Neural cell (in vitro differentiated cells): ENCODE measurements around the gene TMEM59L.

ENCODE experiments used
- CTCF ChIP-seq: fragments of 450-650 bp; IDR thresholded peaks from 2 replicates; pipeline ENCODE4 v1.5.1; 2014; ENCODE audit warnings: antibody characterized with exemption, mild to moderate bottlenecking, moderate library complexity; ENCODE audit not compliant: poor library complexity, severe bottlenecking
- EP300 ChIP-seq: fragments of 450-650 bp; conservative IDR thresholded peaks from 2 replicates; pipeline ENCODE4 v1.6.1; 2014; ENCODE audit warnings: antibody characterized with exemption, mild to moderate bottlenecking, moderate library complexity; ENCODE audit not compliant: poor library complexity, severe bottlenecking
- POLR2AphosphoS5 ChIP-seq: IDR thresholded peaks from 2 replicates; pipeline ENCODE4 v1.6.1; 2012
- REST ChIP-seq: IDR thresholded peaks from 2 replicates; pipeline ENCODE4 v1.6.1; 2012; ENCODE audit warnings: borderline replicate concordance
- SMC3 ChIP-seq: fragments of 450-650 bp; conservative IDR thresholded peaks from 2 replicates; pipeline ENCODE4 v1.6.1; 2014; ENCODE audit warnings: antibody characterized with exemption, mild to moderate bottlenecking, moderate library complexity; ENCODE audit not compliant: poor library complexity

DNA sequence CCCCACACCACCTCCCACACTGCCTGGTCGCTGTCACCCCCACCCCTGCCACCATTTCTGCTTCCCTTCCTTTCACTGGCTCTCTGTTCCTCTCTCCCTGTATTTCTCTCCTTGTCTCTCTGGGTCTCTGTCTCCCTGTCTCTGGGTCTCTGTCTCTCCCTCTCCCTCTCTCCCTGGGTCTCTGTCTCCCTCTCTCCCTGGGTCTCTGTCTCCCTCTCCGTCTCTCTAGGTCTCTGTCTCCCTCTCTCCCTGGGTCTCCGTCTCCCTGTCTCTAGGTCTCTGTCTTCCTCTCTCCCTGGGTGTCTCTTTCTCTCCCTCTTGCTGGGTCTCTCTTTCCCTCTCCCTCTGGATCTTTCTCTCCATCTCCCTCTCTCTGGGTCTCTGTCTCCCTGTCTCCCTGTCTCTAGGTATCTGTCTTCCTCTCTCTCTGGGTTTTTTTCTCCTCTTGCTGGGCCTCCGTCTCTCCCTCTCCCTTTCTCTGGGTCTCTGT lies 45.7 kb downstream of the TMEM59L start:
- no peak for TF ChIP-seq POLR2AphosphoS5
- TF ChIP-seq CTCF = no peak
- TF ChIP-seq REST = no peak
- no peak for TF ChIP-seq EP300
- TF ChIP-seq SMC3 = no peak
